ENCODE data around the gene UNC5A.

Gene UNC5A

GRCh38 chr5:176796970-176797369 lies 13.4 kb upstream of the UNC5A start:
- TF ChIP-seq, protein P1, sequence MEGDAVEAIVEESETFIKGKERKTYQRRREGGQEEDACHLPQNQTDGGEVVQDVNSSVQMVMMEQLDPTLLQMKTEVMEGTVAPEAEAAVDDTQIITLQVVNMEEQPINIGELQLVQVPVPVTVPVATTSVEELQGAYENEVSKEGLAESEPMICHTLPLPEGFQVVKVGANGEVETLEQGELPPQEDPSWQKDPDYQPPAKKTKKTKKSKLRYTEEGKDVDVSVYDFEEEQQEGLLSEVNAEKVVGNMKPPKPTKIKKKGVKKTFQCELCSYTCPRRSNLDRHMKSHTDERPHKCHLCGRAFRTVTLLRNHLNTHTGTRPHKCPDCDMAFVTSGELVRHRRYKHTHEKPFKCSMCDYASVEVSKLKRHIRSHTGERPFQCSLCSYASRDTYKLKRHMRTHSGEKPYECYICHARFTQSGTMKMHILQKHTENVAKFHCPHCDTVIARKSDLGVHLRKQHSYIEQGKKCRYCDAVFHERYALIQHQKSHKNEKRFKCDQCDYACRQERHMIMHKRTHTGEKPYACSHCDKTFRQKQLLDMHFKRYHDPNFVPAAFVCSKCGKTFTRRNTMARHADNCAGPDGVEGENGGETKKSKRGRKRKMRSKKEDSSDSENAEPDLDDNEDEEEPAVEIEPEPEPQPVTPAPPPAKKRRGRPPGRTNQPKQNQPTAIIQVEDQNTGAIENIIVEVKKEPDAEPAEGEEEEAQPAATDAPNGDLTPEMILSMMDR (IDR thresholded peaks at IDR 0.05; ENCODE audit: unreplicated experiment in 3 of 3), result no peak
- Mint-ChIP-seq H3K4me1 (no peaks in the 10 kb centered on the region), H3K27ac (no peak overlapping the region), H3K27me3 (ENCODE audit: low read depth) (peaks cover 55% of the 10 kb centered on the region), H3K4me3 (no peak overlapping the region), H3K9me3 (no peaks in the 10 kb centered on the region), H3K36me3 (ENCODE audit: low read depth) (no peaks in the 10 kb centered on the region)

DNA sequence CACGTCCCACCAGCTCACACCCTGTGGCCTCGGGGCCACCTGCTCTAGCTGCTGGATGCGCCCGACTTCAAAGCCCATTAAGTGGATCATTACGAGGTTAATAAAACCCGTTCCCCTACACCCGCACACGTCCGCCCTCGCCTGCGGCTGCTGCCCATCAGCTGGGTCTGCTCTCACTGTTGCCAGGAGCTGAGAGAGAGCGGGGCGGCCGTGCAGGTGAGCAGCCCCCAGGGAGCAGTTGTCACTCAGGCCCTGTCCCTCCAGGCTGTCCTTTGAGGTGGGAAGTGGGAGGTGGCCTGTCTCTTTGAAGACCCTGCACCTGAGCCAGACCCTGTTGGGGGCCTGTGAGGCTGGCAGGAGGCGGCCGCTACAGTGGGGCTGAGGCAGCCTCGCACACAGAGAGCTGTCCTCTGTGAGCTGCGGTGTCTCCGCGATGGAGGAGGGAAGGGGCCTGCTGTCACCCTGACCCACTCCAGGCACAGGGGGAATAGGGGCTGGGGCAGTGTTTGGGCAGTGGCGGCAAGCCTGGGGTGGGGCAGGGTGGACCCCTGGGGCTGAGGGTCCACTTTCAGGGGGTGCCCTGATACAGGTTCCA lies 12.8 kb upstream of the UNC5A start:
- H3K4me1 Mint-ChIP-seq, result no peaks in the 10 kb centered on the region
- no peaks in the 10 kb centered on the region for H3K9me3 Mint-ChIP-seq
- peaks cover 55% of the 10 kb centered on the region for H3K27me3 Mint-ChIP-seq (ENCODE audit: low read depth)
- no peak overlapping the region for H3K4me3 Mint-ChIP-seq
- TF ChIP-seq, protein P1 (IDR thresholded peaks at IDR 0.05; ENCODE audit: unreplicated experiment in 3 of 3), result no peak
- H3K27ac Mint-ChIP-seq, result no peak overlapping the region
- H3K36me3 Mint-ChIP-seq (ENCODE audit: low read depth), result no peaks in the 10 kb centered on the region

DNA sequence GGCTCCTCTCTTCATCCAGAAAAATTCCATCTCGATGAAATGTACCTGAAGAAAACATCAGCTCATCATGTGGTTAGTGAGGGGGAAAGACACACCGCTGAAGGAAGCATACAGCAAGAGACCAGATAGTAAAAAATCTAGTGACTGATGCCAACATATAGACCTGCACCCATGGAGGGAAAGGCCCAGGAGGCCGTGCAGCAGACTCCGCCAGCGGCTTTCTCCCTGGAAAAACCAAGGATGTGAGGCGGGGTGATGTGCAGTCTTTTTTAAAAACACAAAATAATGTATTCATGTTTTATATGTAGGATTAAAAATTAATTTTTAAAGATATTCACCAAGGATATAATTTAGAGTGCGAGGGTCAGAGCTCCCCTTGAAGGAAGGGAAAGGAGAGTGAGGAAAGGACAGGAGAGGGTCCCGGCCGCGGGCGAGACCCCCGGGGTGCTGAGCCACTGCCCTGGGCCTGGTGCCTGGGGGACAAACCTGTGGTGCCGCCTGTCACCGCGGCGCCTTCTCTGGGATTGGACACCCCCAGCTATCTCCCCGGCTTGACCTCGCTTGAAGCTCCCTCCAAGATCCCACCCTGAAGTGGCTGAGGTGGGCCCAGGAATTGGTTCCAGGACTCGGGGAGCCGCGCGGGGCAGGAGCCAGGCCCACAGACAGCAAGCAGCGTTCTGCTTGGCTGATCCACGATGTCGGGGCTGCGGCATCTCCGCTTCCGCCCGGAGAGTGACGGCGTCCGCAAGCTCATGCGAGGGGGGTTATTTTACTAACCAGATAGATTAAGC lies 12.1 kb upstream of the UNC5A start:
- Mint-ChIP-seq H3K36me3 (ENCODE audit: low read depth) (no peaks in the 10 kb centered on the region), H3K27me3 (ENCODE audit: low read depth) (peaks cover 55% of the 10 kb centered on the region), H3K4me3 (no peak overlapping the region), H3K4me1 (no peaks in the 10 kb centered on the region), H3K27ac (no peak overlapping the region), H3K9me3 (no peaks in the 10 kb centered on the region)
- TF ChIP-seq, protein P1 (IDR thresholded peaks at IDR 0.05; ENCODE audit: unreplicated experiment in 3 of 3), result no peak

DNA sequence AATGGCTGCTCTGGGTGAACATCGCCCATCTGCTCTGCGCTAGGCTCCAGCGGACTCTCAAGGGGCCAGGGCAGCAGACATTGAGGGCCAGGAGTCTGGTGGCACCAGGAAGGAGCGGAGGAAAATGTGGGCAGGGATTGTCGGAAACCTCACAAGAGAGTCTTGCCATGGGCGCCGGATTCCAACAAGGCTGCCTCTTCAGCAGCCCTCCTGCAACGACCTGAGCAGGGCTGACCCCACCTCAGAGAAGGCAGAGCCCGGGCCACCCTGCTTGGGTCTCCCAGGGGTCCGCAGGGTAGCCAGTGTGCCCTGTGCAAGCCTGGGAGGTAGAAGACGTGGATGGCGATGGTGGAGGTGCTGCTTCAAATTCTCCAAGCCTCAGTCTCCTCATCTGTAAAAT lies 11.4 kb upstream of the UNC5A start:
- no peak overlapping the region for H3K27ac Mint-ChIP-seq
- no peaks in the 10 kb centered on the region for H3K4me1 Mint-ChIP-seq
- H3K27me3 Mint-ChIP-seq (ENCODE audit: low read depth), result peaks cover 55% of the 10 kb centered on the region
- TF ChIP-seq, protein P1 (IDR thresholded peaks at IDR 0.05; ENCODE audit: unreplicated experiment in 3 of 3), result no peak
- no peaks in the 10 kb centered on the region for H3K36me3 Mint-ChIP-seq (ENCODE audit: low read depth)
- no peaks in the 10 kb centered on the region for H3K9me3 Mint-ChIP-seq
- H3K4me3 Mint-ChIP-seq, result no peak overlapping the region

- peaks cover 55% of the 10 kb centered on the region for H3K27me3 Mint-ChIP-seq (ENCODE audit: low read depth)
- TF ChIP-seq, protein P1 (IDR thresholded peaks at IDR 0.05; ENCODE audit: unreplicated experiment in 3 of 3), result no peak
Measured at GRCh38 chr5:176799488-176799887, 10.9 kb upstream of the UNC5A start.

DNA sequence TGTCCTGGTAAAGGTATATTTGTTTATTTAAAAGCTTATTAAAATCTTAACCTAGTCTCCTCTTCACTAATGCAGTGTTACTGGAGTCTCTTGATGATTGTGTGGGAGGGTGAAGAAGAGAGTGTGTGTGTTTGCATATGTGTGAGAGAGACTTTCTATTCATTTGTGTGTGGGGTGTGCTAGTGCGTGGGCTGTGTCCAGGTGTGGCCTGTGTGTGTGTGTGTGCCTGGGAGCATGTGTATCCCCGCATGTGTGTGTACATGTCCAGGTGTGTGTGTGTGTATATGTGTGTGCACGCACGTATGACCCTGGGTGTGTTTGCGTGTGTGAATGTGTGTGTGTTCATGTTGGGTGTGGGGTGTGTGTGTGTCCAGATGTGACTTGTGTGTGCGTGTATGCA lies 10.3 kb upstream of the UNC5A start:
- TF ChIP-seq, protein P1 (IDR thresholded peaks at IDR 0.05; ENCODE audit: unreplicated experiment in 3 of 3), result no peak
- Mint-ChIP-seq H3K36me3 (ENCODE audit: low read depth) (no peaks in the 10 kb centered on the region), H3K4me1 (no peaks in the 10 kb centered on the region), H3K4me3 (no peak overlapping the region), H3K27ac (no peak overlapping the region), H3K27me3 (ENCODE audit: low read depth) (peaks cover 55% of the 10 kb centered on the region), H3K9me3 (no peaks in the 10 kb centered on the region)

More at GRCh38 chr5:176799488-176799887, 10.9 kb upstream of the UNC5A start:
- Mint-ChIP-seq H3K36me3 (ENCODE audit: low read depth) (no peaks in the 10 kb centered on the region), H3K4me3 (no peak overlapping the region), H3K4me1 (no peaks in the 10 kb centered on the region), H3K27ac (no peak overlapping the region), H3K9me3 (no peaks in the 10 kb centered on the region)

Data from nephron (organoid).